Lower leg skin (tissue), 4 donors: Measurements from ENCODE around the gene MFNG. TPM values are rescaled to one million over a fixed set of nuclear protein-coding genes. Genes with fewer than 3 reads are reported as not detected.
"Not testable (repeated sequence)": the region's sequence is repeated elsewhere in the genome, so short reads cannot be mapped to it uniquely, and the experiment has no call there.

Experiments used
- DNase-seq, 2 donors: peaks; one replicate each; pipeline ENCODE4 v3.0.0-alpha.2; 2019; ENCODE audit warnings: low spot score in 2 of 2
- H3K4me3 ChIP-seq: fragments of 200-600 bp; sonication (generic); 2 replicates; pipeline ENCODE4 v1.5.1; 2017; ENCODE audit warnings: mild to moderate bottlenecking, low read depth; ENCODE audit not compliant: poor library complexity, severe bottlenecking
- POLR2A ChIP-seq, 2 donors: fragments of 450-650 bp; IDR thresholded peaks; one replicate each; pipeline ENCODE4 v1.6.1; 2016 to 2017; ENCODE audit warnings: antibody characterized with exemption in 2 of 2, mild to moderate bottlenecking in 1 of 2, moderate library complexity in 1 of 2
- WGBS, 2 donors: methylation state at CpG; one replicate each; pipeline ENCODE4 v1.1.5; 2018; 5-methylcytosine and 5-hydroxymethylcytosine counted together
- intact Hi-C: fragments of 100-400 bp; cut with DNase I; formaldehyde crosslinking; loops from one replicate; pipeline ENCODE4 v1.15.0; 2023; ENCODE audit warnings: low total_unique reads
- total RNA-seq, 4 donors: library from RNA; depleted of rRNA; stranded (reverse); fragments of >200 nt; gene quantifications; one replicate each; pipeline ENCODE4 v1.1.0, GENCODE V29; 2016
- TF ChIP-seq, protein P1 (sequence below), 3 donors: fragments of 450-650 bp; IDR thresholded peaks; one replicate each; pipeline ENCODE4 v1.5.1; 2016; ENCODE audit warnings: antibody characterized with exemption in 3 of 3, mild to moderate bottlenecking in 3 of 3, moderate library complexity in 2 of 3

The MFNG gene, protein sequence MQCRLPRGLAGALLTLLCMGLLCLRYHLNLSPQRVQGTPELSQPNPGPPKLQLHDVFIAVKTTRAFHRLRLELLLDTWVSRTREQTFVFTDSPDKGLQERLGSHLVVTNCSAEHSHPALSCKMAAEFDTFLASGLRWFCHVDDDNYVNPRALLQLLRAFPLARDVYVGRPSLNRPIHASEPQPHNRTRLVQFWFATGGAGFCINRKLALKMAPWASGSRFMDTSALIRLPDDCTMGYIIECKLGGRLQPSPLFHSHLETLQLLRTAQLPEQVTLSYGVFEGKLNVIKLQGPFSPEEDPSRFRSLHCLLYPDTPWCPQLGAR
- total RNA-seq: 10 to 100 TPM in 1 of 4 donors, 1 to 10 TPM in 3; 5.7 to 13.0 (median 6.3) TPM

GRCh38 chr22:37486224-37486845 lies at the start of gene MFNG:
TSS of gene MFNG (minus strand) at chr22:37486384. CDS start at chr22:37486177, 207 bp downstream.
- intact Hi-C loops: no loop called here
- 6 to 11% methylated on average over 7 to 24 of the region's 24 CpGs for WGBS, 2 donors
- DNase-seq: peak; percentile 63 to 92

GRCh38 chr22:37535159-37535558 lies 49.0 kb upstream of the MFNG start:
- TF ChIP-seq, protein P1, sequence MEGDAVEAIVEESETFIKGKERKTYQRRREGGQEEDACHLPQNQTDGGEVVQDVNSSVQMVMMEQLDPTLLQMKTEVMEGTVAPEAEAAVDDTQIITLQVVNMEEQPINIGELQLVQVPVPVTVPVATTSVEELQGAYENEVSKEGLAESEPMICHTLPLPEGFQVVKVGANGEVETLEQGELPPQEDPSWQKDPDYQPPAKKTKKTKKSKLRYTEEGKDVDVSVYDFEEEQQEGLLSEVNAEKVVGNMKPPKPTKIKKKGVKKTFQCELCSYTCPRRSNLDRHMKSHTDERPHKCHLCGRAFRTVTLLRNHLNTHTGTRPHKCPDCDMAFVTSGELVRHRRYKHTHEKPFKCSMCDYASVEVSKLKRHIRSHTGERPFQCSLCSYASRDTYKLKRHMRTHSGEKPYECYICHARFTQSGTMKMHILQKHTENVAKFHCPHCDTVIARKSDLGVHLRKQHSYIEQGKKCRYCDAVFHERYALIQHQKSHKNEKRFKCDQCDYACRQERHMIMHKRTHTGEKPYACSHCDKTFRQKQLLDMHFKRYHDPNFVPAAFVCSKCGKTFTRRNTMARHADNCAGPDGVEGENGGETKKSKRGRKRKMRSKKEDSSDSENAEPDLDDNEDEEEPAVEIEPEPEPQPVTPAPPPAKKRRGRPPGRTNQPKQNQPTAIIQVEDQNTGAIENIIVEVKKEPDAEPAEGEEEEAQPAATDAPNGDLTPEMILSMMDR (IDR thresholded peaks at IDR 0.05): no peak
- no peak for TF ChIP-seq POLR2A (IDR thresholded peaks at IDR 0.05)

More at GRCh38 chr22:37486224-37486845, at the start of gene MFNG:
- peak within 1 kb of the TSS; percentile 20 for H3K4me3 ChIP-seq
- TF ChIP-seq POLR2A (IDR thresholded peaks at IDR 0.05): no peak
- TF ChIP-seq, protein P1 (IDR thresholded peaks at IDR 0.05): no peak

DNA sequence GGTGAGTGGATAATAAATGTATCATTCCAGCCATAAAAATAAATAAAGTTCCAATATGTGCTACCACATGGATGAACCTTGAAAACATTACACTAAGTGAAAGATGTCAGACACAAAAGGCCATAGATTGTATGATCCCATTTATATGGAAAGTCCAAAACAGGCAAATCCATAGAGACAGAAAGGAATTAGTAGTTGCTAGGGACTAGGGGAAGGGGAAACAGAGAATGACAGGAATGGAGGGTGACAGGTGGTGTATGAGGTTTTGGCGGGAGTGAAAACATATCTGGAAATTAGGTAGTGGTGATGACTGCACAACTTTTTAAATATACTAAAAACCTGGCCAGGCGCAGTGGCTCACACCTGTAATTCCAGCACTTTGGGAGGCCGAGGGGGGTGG lies 48.3 kb upstream of the MFNG start:
- intact Hi-C loops: no loop called here

More at GRCh38 chr22:37535159-37535558, 49.0 kb upstream of the MFNG start:
- no peak for DNase-seq
- 96 to 97% methylated on average over 6 of the region's 6 CpGs for WGBS, 2 donors
- H3K4me3 ChIP-seq: no peak overlapping the region
- intact Hi-C loops: no loop called here

GRCh38 chr22:37533995-37534394 lies 47.8 kb upstream of the MFNG start:
- H3K4me3 ChIP-seq: no peak overlapping the region
- 49 to 56% methylated on average over 9 of the region's 9 CpGs for WGBS, 2 donors
- TF ChIP-seq, protein P1 (IDR thresholded peaks at IDR 0.05): no peak
- no peak for TF ChIP-seq POLR2A (IDR thresholded peaks at IDR 0.05)
- intact Hi-C loops: no loop called here
- DNase-seq: no peak

More for the DNA sequence above, 48.3 kb upstream of the MFNG start:
- TF ChIP-seq, protein P1 (IDR thresholded peaks at IDR 0.05): no peak
- TF ChIP-seq POLR2A (IDR thresholded peaks at IDR 0.05): no peak
- no peak for DNase-seq
- 87 to 97% methylated on average over 3 of the region's 3 CpGs for WGBS, 2 donors
- H3K4me3 ChIP-seq: no peak overlapping the region

- intact Hi-C loops: loop anchor here (10.0 kb wide), 1 partner anchor 55 kb away; the partner anchor contains the start of gene LGALS2
- no peak overlapping the region for H3K4me3 ChIP-seq
- WGBS, 2 donors: 40 to 52% methylated on average over 2 of the region's 2 CpGs
- no peak for DNase-seq
- TF ChIP-seq, protein P1 (IDR thresholded peaks at IDR 0.05): no peak
- TF ChIP-seq POLR2A (IDR thresholded peaks at IDR 0.05): no peak
Measured at GRCh38 chr22:37529652-37530345, 43.6 kb upstream of the MFNG start.

DNA sequence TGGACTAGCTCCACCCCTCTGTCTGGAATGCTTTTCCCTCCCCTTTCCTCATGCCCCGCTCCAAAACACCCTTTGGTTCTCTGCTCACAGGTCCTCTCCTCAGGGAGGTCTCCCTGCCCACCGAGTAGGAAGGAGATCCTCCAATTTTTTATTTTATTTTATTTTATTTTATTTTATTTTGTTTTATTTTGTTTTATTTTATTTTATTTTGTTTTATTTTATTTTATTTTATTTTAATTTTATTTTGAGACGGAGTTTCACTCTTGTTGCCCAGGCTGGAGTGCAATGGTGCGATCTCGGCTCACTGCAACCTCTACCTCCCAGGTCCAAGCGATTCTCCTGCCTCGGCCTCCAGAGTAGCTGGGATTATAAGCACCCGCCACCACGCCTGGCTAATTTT lies 41.8 kb upstream of the MFNG start:
- H3K4me3 ChIP-seq, DNase-seq: not testable (repeated sequence)
- intact Hi-C loops: loop anchor here (10.0 kb wide), 1 partner anchor 57 kb away; the partner anchor contains the start of gene LGALS2
- WGBS, 2 donors: 94 to 95% methylated on average over 9 of the region's 9 CpGs

GRCh38 chr22:37527081-37527752 lies 41.0 kb upstream of the MFNG start:
- H3K4me3 ChIP-seq, DNase-seq: not testable (repeated sequence)
- 86 to 88% methylated on average over 9 of the region's 9 CpGs for WGBS, 2 donors
- intact Hi-C loops: loop anchor here (10.0 kb wide), 1 partner anchor 58 kb away; the partner anchor contains the start of gene LGALS2
